CD14-positive monocyte (primary cell): Measurements from ENCODE around the gene VSTM2B. TPM values are rescaled to one million over a fixed set of nuclear protein-coding genes. Genes with fewer than 3 reads are reported as not detected.
A peak's percentile ranks its signal among the peaks of the same experiment; 100 is the strongest.

ENCODE experiments used
- DNase-seq, 3 donors: peaks; one replicate each; pipeline ENCODE4 v3.0.0-alpha.2; 2011 to 2022
- H2AFZ ChIP-seq: 2 replicates; pipeline ENCODE4 v1.6.0; 2012; ENCODE audit warnings: mild to moderate bottlenecking, low read depth, low read length, inconsistent platforms; ENCODE audit not compliant: insufficient read depth, poor library complexity, severe bottlenecking
- H3K27ac ChIP-seq, 2 donors: 1 replicate in 1 of 2; 2 replicates in 1 of 2; pipeline ENCODE4 v1.5.1; 2012 to 2013; ENCODE audit warnings: low read length in 2 of 2, control low read depth in 1 of 2, inconsistent platforms in 1 of 2, low read depth in 1 of 2, mild to moderate bottlenecking in 1 of 2
- H3K27me3 ChIP-seq, 2 donors: one replicate each; pipeline versions ENCODE4 v1.6.0 to v1.6.1; 2011 to 2013; ENCODE audit warnings: low read length in 2 of 2; ENCODE audit not compliant: control insufficient read depth in 2 of 2, insufficient read depth in 2 of 2
- H3K36me3 ChIP-seq, 2 donors: replicated peaks in 1 of 2; 1 replicate in 1 of 2; 2 replicates in 1 of 2; pipeline versions ENCODE4 v1.5.1 to v1.6.1; 2012 to 2013; ENCODE audit warnings: low read length in 2 of 2, control low read depth in 1 of 2, inconsistent platforms in 1 of 2, mild to moderate bottlenecking in 1 of 2; ENCODE audit not compliant: insufficient read depth in 2 of 2, control insufficient read depth in 1 of 2
- H3K4me1 ChIP-seq, 2 donors: 1 replicate in 1 of 2; 2 replicates in 1 of 2; pipeline versions ENCODE4 v1.5.1 to v1.6.1; 2012 to 2013; ENCODE audit warnings: low read length in 2 of 2, control low read depth in 1 of 2, inconsistent platforms in 1 of 2, mild to moderate bottlenecking in 1 of 2, moderate library complexity in 1 of 2; ENCODE audit not compliant: insufficient read depth in 2 of 2, control insufficient read depth in 1 of 2
- H3K4me2 ChIP-seq: replicated peaks from 2 replicates; pipeline ENCODE3; 2012; ENCODE audit warnings: low read length, moderate library complexity, mild to moderate bottlenecking; ENCODE audit not compliant: poor library complexity, severe bottlenecking; ENCODE audit errors: extremely low read depth
- H3K4me3 ChIP-seq, 3 experiments: fragments of 200-600 bp in 1 of 3; sonication (generic) in 1 of 3; replicated peaks in 1 of 3; 1 replicate in 2 of 3; 2 replicates in 1 of 3; pipeline ENCODE4 v1.5.1; 2011 to 2013; ENCODE audit warnings: low read length in 3 of 3, mild to moderate bottlenecking in 3 of 3, control low read depth in 2 of 3, low read depth in 2 of 3, inconsistent platforms in 1 of 3, moderate library complexity in 1 of 3
- H3K79me2 ChIP-seq: 2 replicates; pipeline ENCODE4 v1.6.0; 2012; ENCODE audit warnings: mild to moderate bottlenecking, control low read depth, inconsistent platforms, low read length, moderate library complexity; ENCODE audit not compliant: insufficient read depth
- H3K9ac ChIP-seq: 2 replicates; pipeline ENCODE4 v1.6.0; 2017; ENCODE audit warnings: low read length, mild to moderate bottlenecking; ENCODE audit not compliant: insufficient read depth, poor library complexity, severe bottlenecking
- H3K9me3 ChIP-seq, 2 donors: replicated peaks in 1 of 2; 1 replicate in 1 of 2; 2 replicates in 1 of 2; pipeline versions ENCODE4 v1.5.1 to v1.6.1; 2012 to 2013; ENCODE audit warnings: low read length in 2 of 2, control low read depth in 1 of 2; ENCODE audit not compliant: control insufficient read depth in 1 of 2, insufficient read depth in 1 of 2
- H4K20me1 ChIP-seq: 2 replicates; pipeline ENCODE4 v1.6.0; 2012; ENCODE audit warnings: mild to moderate bottlenecking, low read length, control low read depth, moderate library complexity; ENCODE audit not compliant: insufficient read depth
- H3K27ac Mint-ChIP-seq, 7 donors: one replicate each; pipeline ENCODE4 v1.8.0; 2020; ENCODE audit warnings: mild to moderate bottlenecking in 7 of 7, mixed read lengths in 7 of 7, moderate library complexity in 6 of 7, inconsistent platforms in 2 of 7
- H3K27me3 Mint-ChIP-seq, 3 donors: one replicate each; pipeline ENCODE4 v1.8.0; 2021 to 2022; ENCODE audit warnings: low read depth in 3 of 3, mild to moderate bottlenecking in 3 of 3, mixed read lengths in 3 of 3, moderate library complexity in 3 of 3, inconsistent platforms in 1 of 3
- H3K36me3 Mint-ChIP-seq, 2 donors: one replicate each; pipeline ENCODE4 v1.8.0; 2020; ENCODE audit warnings: mixed read lengths in 2 of 2, inconsistent platforms in 1 of 2, mild to moderate bottlenecking in 1 of 2
- H3K4me1 Mint-ChIP-seq: one replicate; pipeline ENCODE4 v1.8.0; 2020; ENCODE audit warnings: mild to moderate bottlenecking, mixed read lengths
- H3K4me3 Mint-ChIP-seq, 2 donors: one replicate each; pipeline ENCODE4 v1.8.0; 2020; ENCODE audit warnings: mild to moderate bottlenecking in 2 of 2, mixed read lengths in 2 of 2, moderate library complexity in 1 of 2
- H3K9me3 Mint-ChIP-seq, 7 donors: one replicate each; pipeline ENCODE4 v1.8.0; 2020 to 2022; ENCODE audit warnings: mixed read lengths in 7 of 7, mild to moderate bottlenecking in 6 of 7, moderate library complexity in 6 of 7, inconsistent platforms in 2 of 7
- CTCF ChIP-seq: fragments of 200-600 bp; IDR thresholded peaks from one replicate; pipeline ENCODE4 v1.8.0; 2022; ENCODE audit warnings: antibody characterized with exemption, mild to moderate bottlenecking
- WGBS: methylation state at CpG from one replicate; pipeline ENCODE4 v1.1.5; 2013; ENCODE audit warnings: missing lambda C conversion rate; ENCODE audit not compliant: insufficient coverage; 5-methylcytosine and 5-hydroxymethylcytosine counted together
- intact Hi-C, 2 donors: fragments of 100-400 bp; cut with micrococcal nuclease; formaldehyde crosslinking; loops; one replicate each; pipeline versions ENCODE4 v1.15.0 to v1.15.1; 2023
- polyA plus RNA-seq, 3 donors: library from polyadenylated mRNA; depleted of rRNA in 1 of 3; unstranded in 2 of 3; stranded (reverse) in 1 of 3; fragments of 300-500 nt in 2 of 3; fragments of >200 nt in 1 of 3; fragmentation: Illumina TruSeq in 2 of 3; gene quantifications; 1 replicate in 2 of 3; 2 replicates in 1 of 3; pipeline ENCODE4 v1.2.3, GENCODE V29; 2012 to 2021

The VSTM2B gene
- polyA plus RNA-seq, 3 donors: not detected

DNA sequence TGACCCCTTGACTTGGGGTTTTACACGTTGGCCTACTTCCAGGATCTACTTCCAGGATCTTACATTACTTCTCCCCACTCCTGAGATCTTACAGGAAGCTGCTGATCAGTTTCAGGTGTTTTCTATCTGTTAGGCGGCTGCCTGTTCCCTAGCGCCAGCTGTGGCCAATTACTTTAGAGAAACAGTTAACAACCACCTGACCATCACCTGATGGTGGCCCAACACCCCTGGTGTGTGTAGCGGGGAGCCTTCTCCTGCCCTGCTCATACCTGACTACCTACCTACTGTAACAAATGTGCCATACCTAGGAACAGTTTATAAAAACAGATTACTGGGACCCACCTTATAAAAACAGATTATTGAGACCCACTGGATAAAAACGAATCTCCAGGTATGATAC, 77.5 kb downstream of the VSTM2B start:
- Histone ChIP-seq H3K79me2 (peaks cover 21% of the 10 kb centered on the region), H3K4me1 (peaks cover 13% of the 10 kb centered on the region in 2 donors), H3K27ac (no peak overlapping the region), H3K27me3 (no peaks in the 10 kb centered on the region), H3K36me3 (peaks cover 0 to under 1% of the 10 kb centered on the region in 2 donors), H3K9ac (no peak overlapping the region), H2AFZ (no peak overlapping the region), H3K4me3 (no peak overlapping the region), H3K9me3 (no peaks in the 10 kb centered on the region), H3K4me2 (no peak overlapping the region), H4K20me1 (no peaks in the 10 kb centered on the region)
- no peak overlapping the region for H3K4me3 Mint-ChIP-seq
- peaks cover 13% of the 10 kb centered on the region for H3K4me1 Mint-ChIP-seq
- H3K27ac Mint-ChIP-seq: no peak overlapping the region
- peaks cover 2 to 10% (median 4%) of the 10 kb centered on the region in 3 donors for H3K27me3 Mint-ChIP-seq
- TF ChIP-seq CTCF: no peak
- whole genome bisulfite sequencing: 100% methylated on average over 1 of the region's 5 CpGs
- no peaks in the 10 kb centered on the region for H3K9me3 Mint-ChIP-seq
- no peak for DNase-seq
- intact Hi-C loops: loop anchor here (10.0 kb wide), 3 partner anchors 241 to 1809 kb away; partner anchors contain the start of gene URI1 (in 2 of the 2)
- peaks cover 0 to under 1% of the 10 kb centered on the region in 2 donors for H3K36me3 Mint-ChIP-seq

DNA sequence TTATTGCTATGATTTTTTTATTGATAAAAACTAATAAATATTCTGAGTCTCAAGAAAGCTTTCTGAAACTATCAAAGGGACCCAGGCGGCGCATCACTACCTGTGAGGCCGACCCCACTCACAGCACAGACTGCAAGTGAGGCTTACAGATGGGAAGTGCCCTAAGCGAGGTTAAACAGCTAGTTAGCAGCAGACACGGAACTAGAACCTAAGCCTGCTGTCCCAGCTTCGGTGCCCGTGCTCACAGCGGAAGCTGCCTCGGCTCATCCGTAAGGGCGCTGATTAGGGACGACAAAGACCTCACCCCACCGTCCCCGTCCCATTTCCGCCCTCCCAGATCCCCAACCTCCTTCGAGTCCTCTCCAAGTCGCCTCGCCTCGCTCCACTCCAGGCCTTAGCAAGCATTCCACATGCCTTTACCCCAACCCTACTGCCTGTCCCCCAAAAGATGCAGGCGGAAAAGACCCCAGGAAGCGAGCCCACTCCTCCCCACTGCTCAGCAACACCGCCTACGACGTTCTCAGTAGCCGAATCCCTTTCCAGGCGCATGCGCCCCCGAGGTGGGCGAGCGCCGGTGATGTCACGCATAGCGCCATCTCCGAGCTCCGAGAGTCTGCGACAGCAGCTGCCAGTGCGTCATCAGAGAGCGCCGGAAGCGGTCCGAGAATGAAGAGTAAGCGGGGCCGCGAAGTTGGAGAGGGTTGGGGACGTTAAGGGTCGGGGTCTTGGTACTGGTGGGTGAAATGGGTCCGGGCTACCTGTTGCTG, 80.0 kb downstream of the VSTM2B start, which contains the start of gene POP4:
Gene POP4, plus strand, starts transcription at position 631 of the 767 bp plus-strand sequence. Its CDS starts 36 bp downstream, at position 667.
- no peaks in the 10 kb centered on the region for H4K20me1 ChIP-seq
- H3K4me3 ChIP-seq: peak within 1 kb of the TSS; percentile 62 to 92 (median 87)
- 0% methylated on average over 45 of the region's 47 CpGs for WGBS
- TF ChIP-seq CTCF: no peak
- H3K79me2 ChIP-seq: peaks cover 21% of the 10 kb centered on the region
- Mint-ChIP-seq H3K36me3 (peaks cover 19% of the 10 kb centered on the region in 2 donors), H3K27ac (peak within 1 kb of the TSS; percentile 98 to 100 (median 100)), H3K9me3 (no peaks in the 10 kb centered on the region), H3K4me3 (peak within 1 kb of the TSS; percentile 99 to 100), H3K27me3 (peaks cover 0 to 2% (median 1%) of the 10 kb centered on the region in 3 donors), H3K4me1 (peaks cover 16% of the 10 kb centered on the region)
- H3K27me3 ChIP-seq: no peaks in the 10 kb centered on the region
- peaks cover 13% of the 10 kb centered on the region in 2 donors for H3K4me1 ChIP-seq
- H3K9ac ChIP-seq: peak within 1 kb of the TSS; percentile 94
- peak; percentile 96 to 98 (median 97) for DNase-seq
- peaks cover 9 to 25% of the 10 kb centered on the region in 2 donors for H3K36me3 ChIP-seq
- intact Hi-C loops: loop anchor here (5.0 to 10.0 kb wide), 6 partner anchors 111 to 1811 kb away; partner anchors contain the start of genes URI1 (in 2 of the 2), C19orf12 (in 1 of the 2) and UQCRFS1 (in 1 of the 2)
- H3K9me3 ChIP-seq: no peaks in the 10 kb centered on the region
- H2AFZ ChIP-seq: peak within 1 kb of the TSS; percentile 86
- H3K4me2 ChIP-seq: peak within 1 kb of the TSS; percentile 84
- peak within 1 kb of the TSS; percentile 96 to 99 for H3K27ac ChIP-seq
